Testis (tissue), 3 donors: ENCODE data around the gene PPM1L. TPM values are rescaled to one million over a fixed set of nuclear protein-coding genes. Genes with fewer than 3 reads are reported as not detected.
"Not testable (repeated sequence)": the region's sequence is repeated elsewhere in the genome, so short reads cannot be mapped to it uniquely, and the experiment has no call there.

ENCODE experiments used
- DNase-seq: peaks from one replicate; pipeline ENCODE4 v3.0.0-alpha.2; 2019
- H3K27ac ChIP-seq, 2 donors: fragments of 200-600 bp; sonication (generic); one replicate each; pipeline ENCODE4 v1.5.1; 2019
- H3K27me3 ChIP-seq: fragments of 200-600 bp; sonication (generic); one replicate; pipeline ENCODE4 v1.5.1; 2019
- H3K36me3 ChIP-seq: fragments of 200-600 bp; sonication (generic); one replicate; pipeline ENCODE4 v1.5.1; 2017; ENCODE audit warnings: low read depth; ENCODE audit errors: missing control alignments
- H3K4me1 ChIP-seq: fragments of 200-600 bp; sonication (generic); one replicate; pipeline ENCODE4 v1.5.1; 2019
- H3K4me3 ChIP-seq, 2 donors: fragments of 200-600 bp; sonication (generic); one replicate each; pipeline ENCODE4 v1.5.1; 2017 to 2019
- H3K9me3 ChIP-seq: fragments of 200-600 bp; sonication (generic); one replicate; pipeline ENCODE4 v1.5.1; 2017
- POLR2A ChIP-seq: fragments of 450-650 bp; IDR thresholded peaks from one replicate; pipeline ENCODE4 v1.6.1; 2017; ENCODE audit warnings: antibody characterized with exemption, mild to moderate bottlenecking, moderate library complexity
- whole genome bisulfite sequencing, 2 donors: methylation state at CpG; one replicate each; pipeline ENCODE4 v1.1.5; 2018; 5-methylcytosine and 5-hydroxymethylcytosine counted together
- intact Hi-C: fragments of 100-400 bp; cut with DNase I; formaldehyde crosslinking; loops from one replicate; pipeline ENCODE4 v1.15.1; 2023; ENCODE audit warnings: low total_unique reads
- polyA plus RNA-seq: library from polyadenylated mRNA; stranded (reverse); fragments of 350-450 nt; fragmentation: Illumina TruSeq; extraction: RNeasy Lipid Tissue Mini Kit (QIAGEN cat#74804); gene quantifications from one replicate; pipeline ENCODE4 v1.2.3, GENCODE V29; 2014; ENCODE audit warnings: low read depth, low replicate concordance; ENCODE audit not compliant: insufficient read depth
- total RNA-seq, 2 donors: library from RNA; depleted of rRNA; stranded (reverse); fragments of >200 nt; gene quantifications; one replicate each; pipeline ENCODE4 v1.2.3, GENCODE V29; 2016
- TF ChIP-seq, protein P1 (sequence below), 3 experiments: fragments of 450-650 bp in 2 of 3; fragments of 200-600 bp in 1 of 3; sonication (generic) in 1 of 3; IDR thresholded peaks; one replicate each; pipeline ENCODE4 v1.5.1; 2016 to 2019; ENCODE audit warnings: antibody characterized with exemption in 3 of 3, mild to moderate bottlenecking in 2 of 3, moderate library complexity in 1 of 3

Gene PPM1L
- total and polyA plus RNA-seq, 3 donors from 2014 or later: 4.4 to 27.7 (median 19.6) TPM

DNA sequence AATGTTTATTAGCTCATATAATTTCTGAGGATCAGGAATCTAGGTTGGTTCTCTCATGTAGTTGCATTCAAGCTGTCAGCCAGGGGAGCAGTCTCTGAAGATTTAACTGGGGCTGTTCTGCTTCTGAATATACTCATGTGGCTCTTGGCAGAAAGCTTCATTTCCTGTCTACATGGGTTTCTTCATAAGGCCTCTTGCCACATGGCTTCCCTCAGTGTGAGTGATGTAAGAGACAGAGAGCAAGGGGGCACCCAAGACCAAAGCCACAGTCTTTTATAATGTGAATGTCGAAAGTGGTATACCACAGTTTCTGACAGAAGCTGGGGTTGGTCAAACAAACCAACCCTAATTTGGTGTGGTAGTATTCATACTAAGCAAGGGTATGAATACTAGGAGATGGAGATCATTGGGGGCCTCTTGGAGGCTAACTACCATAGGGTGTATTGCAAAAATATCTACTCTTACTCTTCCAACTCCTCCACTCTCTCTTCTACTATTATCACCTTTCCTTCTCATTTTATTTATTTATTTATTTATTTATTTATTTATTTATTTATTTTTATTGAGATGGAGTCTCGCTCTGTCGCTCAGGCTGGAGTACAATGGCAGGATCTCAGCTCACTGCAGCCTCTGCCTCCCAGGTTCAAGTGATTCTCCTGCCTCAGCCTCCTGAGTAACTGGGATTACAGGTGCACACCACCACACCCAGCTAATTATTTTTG, 225.3 kb downstream of the PPM1L start:
- H3K9me3 ChIP-seq: no peaks in the 10 kb centered on the region
- no peaks in the 10 kb centered on the region for H3K27me3 ChIP-seq
- H3K27ac ChIP-seq: no peak overlapping the region
- H3K4me3 ChIP-seq: no peak overlapping the region
- DNase-seq: no peak
- TF ChIP-seq POLR2A: no peak
- TF ChIP-seq, protein P1, sequence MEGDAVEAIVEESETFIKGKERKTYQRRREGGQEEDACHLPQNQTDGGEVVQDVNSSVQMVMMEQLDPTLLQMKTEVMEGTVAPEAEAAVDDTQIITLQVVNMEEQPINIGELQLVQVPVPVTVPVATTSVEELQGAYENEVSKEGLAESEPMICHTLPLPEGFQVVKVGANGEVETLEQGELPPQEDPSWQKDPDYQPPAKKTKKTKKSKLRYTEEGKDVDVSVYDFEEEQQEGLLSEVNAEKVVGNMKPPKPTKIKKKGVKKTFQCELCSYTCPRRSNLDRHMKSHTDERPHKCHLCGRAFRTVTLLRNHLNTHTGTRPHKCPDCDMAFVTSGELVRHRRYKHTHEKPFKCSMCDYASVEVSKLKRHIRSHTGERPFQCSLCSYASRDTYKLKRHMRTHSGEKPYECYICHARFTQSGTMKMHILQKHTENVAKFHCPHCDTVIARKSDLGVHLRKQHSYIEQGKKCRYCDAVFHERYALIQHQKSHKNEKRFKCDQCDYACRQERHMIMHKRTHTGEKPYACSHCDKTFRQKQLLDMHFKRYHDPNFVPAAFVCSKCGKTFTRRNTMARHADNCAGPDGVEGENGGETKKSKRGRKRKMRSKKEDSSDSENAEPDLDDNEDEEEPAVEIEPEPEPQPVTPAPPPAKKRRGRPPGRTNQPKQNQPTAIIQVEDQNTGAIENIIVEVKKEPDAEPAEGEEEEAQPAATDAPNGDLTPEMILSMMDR (IDR thresholded peaks at IDR 0.05): no peak
- WGBS, 2 donors: 81 to 93% methylated on average over 3 of the region's 3 CpGs
- H3K4me1 ChIP-seq: no peaks in the 10 kb centered on the region
- intact Hi-C loops: no loop called here
- no peaks in the 10 kb centered on the region for H3K36me3 ChIP-seq

DNA sequence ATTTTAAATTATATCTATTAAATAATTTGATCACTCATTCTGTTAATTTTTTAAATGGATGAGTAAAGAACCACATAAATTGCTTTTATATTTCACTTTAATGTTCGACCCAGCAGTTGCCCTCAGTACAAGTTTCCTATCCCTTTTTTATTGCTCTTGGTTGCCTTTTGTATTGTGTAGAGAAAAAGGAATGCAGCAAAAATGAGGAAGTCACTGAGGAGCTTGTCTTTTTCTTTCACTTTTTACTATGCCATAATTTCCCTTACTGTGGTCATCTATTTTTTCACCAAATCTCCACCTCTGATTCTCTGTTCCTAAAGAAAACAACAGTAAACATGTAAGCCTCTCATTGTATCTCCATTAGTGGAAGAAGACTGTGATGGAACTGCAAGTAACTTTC, 226.5 kb downstream of the PPM1L start:
- Histone ChIP-seq H3K27me3 (no peaks in the 10 kb centered on the region), H3K4me1 (no peaks in the 10 kb centered on the region), H3K27ac (no peak overlapping the region), H3K4me3 (no peak overlapping the region), H3K36me3 (no peaks in the 10 kb centered on the region), H3K9me3 (no peaks in the 10 kb centered on the region)
- WGBS, 2 donors: 69 to 88% methylated on average over 1 of the region's 1 CpG
- intact Hi-C loops: no loop called here
- no peak for TF ChIP-seq POLR2A
- TF ChIP-seq, protein P1 (IDR thresholded peaks at IDR 0.05): no peak
- DNase-seq: no peak

- DNase-seq, H3K4me1 ChIP-seq, H3K9me3 ChIP-seq, H3K27ac ChIP-seq, H3K4me3 ChIP-seq, H3K36me3 ChIP-seq, H3K27me3 ChIP-seq, intact Hi-C loops: not testable (repeated sequence)
- 83 to 93% methylated on average over 6 of the region's 6 CpGs for WGBS, 2 donors
These were observed 227.9 kb downstream of the PPM1L start for GRCh38 chr3:160983900-160984299.

GRCh38 chr3:160986069-160986468, 230.0 kb downstream of the PPM1L start:
- intact Hi-C loops: no loop called here

More at GRCh38 chr3:160986069-160986468, 230.0 kb downstream of the PPM1L start:
- H3K27ac ChIP-seq: no peak overlapping the region
- no peaks in the 10 kb centered on the region for H3K4me1 ChIP-seq
- no peak for DNase-seq
- H3K27me3 ChIP-seq: no peaks in the 10 kb centered on the region
- H3K36me3 ChIP-seq: no peaks in the 10 kb centered on the region
- H3K4me3 ChIP-seq: no peak overlapping the region
- H3K9me3 ChIP-seq: no peaks in the 10 kb centered on the region
- TF ChIP-seq, protein P1 (IDR thresholded peaks at IDR 0.05): no peak
- TF ChIP-seq POLR2A: no peak
- WGBS, 2 donors: 82 to 86% methylated on average over 2 of the region's 2 CpGs
